GM23338 (cell line): ENCODE results near the gene CPNE4. TPM values are rescaled to one million over a fixed set of nuclear protein-coding genes. Genes with fewer than 3 reads are reported as not detected.

Source experiments
- ATAC-seq: fragments of 200-7000 bp; cut with Tn5 transposase; 3 replicates; pipeline ENCODE4 v1.9.1; 2020
- DNase-seq: peaks from one replicate; pipeline ENCODE4 v3.0.0-alpha.2; 2015; ENCODE audit warnings: low spot score
- H2AFZ ChIP-seq: fragments of 200-600 bp; sonication (generic); 2 replicates; pipeline ENCODE4 v1.8.0; 2016; ENCODE audit warnings: antibody characterized with exemption, mild to moderate bottlenecking, moderate library complexity
- H3F3A ChIP-seq: fragments of 200-600 bp; sonication (generic); replicated peaks from 2 replicates; pipeline ENCODE4 v1.8.0; 2017; ENCODE audit warnings: antibody characterized with exemption, mixed run types, low read depth
- H3K27ac ChIP-seq: fragments of 200-600 bp; sonication (generic); 2 replicates; pipeline ENCODE4 v1.6.1; 2016; ENCODE audit warnings: low read depth
- H3K27me3 ChIP-seq: fragments of 200-600 bp; sonication (generic); 2 replicates; pipeline ENCODE4 v1.8.0; 2016; ENCODE audit warnings: mild to moderate bottlenecking, mixed run types, moderate library complexity; ENCODE audit not compliant: insufficient read depth
- H3K36me3 ChIP-seq: fragments of 200-600 bp; sonication (generic); 2 replicates; pipeline ENCODE4 v1.8.0; 2016; ENCODE audit warnings: mild to moderate bottlenecking; ENCODE audit not compliant: insufficient read depth
- H3K4me1 ChIP-seq: fragments of 200-600 bp; sonication (generic); 2 replicates; pipeline ENCODE4 v1.8.0; 2016; ENCODE audit warnings: mild to moderate bottlenecking, moderate library complexity; ENCODE audit not compliant: insufficient read depth
- H3K4me2 ChIP-seq: fragments of 200-600 bp; sonication (generic); 2 replicates; pipeline ENCODE4 v1.7.1; 2017; ENCODE audit warnings: mixed run types
- H3K4me3 ChIP-seq: fragments of 200-600 bp; sonication (generic); 2 replicates; pipeline ENCODE4 v1.6.1; 2016; ENCODE audit warnings: mixed run types
- H3K79me2 ChIP-seq: fragments of 200-600 bp; sonication (generic); replicated peaks from 2 replicates; pipeline ENCODE4 v1.8.0; 2017; ENCODE audit warnings: mild to moderate bottlenecking; ENCODE audit not compliant: insufficient read depth
- H3K9me2 ChIP-seq: fragments of 200-600 bp; sonication (generic); 2 replicates; pipeline ENCODE4 v1.8.0; 2017; ENCODE audit not compliant: insufficient read depth
- H4K20me1 ChIP-seq: fragments of 200-600 bp; sonication (generic); replicated peaks from 2 replicates; pipeline ENCODE4 v1.8.0; 2017; ENCODE audit warnings: mild to moderate bottlenecking; ENCODE audit not compliant: insufficient read depth
- H3K27ac Mint-ChIP-seq: 2 replicates; pipeline ENCODE4 v1.8.0; 2020; ENCODE audit warnings: inconsistent platforms, mild to moderate bottlenecking, moderate library complexity, mixed read lengths
- H3K27me3 Mint-ChIP-seq: 3 replicates; pipeline ENCODE4 v1.8.0; 2022; ENCODE audit warnings: low read depth, mild to moderate bottlenecking, moderate library complexity, mixed read lengths, inconsistent platforms; ENCODE audit not compliant: insufficient read depth, poor library complexity
- H3K36me3 Mint-ChIP-seq: 3 replicates; pipeline ENCODE4 v1.8.0; 2021; ENCODE audit warnings: low read depth, mild to moderate bottlenecking, inconsistent platforms, moderate library complexity, mixed read lengths
- H3K4me1 Mint-ChIP-seq: 3 replicates; pipeline ENCODE4 v1.8.0; 2020; ENCODE audit warnings: mild to moderate bottlenecking, inconsistent platforms, mixed read lengths
- H3K4me3 Mint-ChIP-seq: 3 replicates; pipeline ENCODE4 v1.8.0; 2021; ENCODE audit warnings: moderate library complexity, mild to moderate bottlenecking, inconsistent platforms, mixed read lengths
- H3K9me3 Mint-ChIP-seq: 3 replicates; pipeline ENCODE4 v1.8.0; 2020; ENCODE audit warnings: moderate library complexity, mild to moderate bottlenecking, inconsistent platforms, mixed read lengths
- CREB1 ChIP-seq: fragments of 250-450 bp; sonication (Bioruptor Pico); IDR thresholded peaks from 2 replicates; pipeline ENCODE4 v1.5.0; 2020; ENCODE audit warnings: low read depth, mild to moderate bottlenecking, moderate library complexity
- CTCF ChIP-seq, 2 experiments: fragments of 200-600 bp in 1 of 2; sonication (generic) in 1 of 2; conservative IDR thresholded peaks; 2 replicates each; pipeline versions ENCODE4 v1.5.1 to v1.6.1; 2016 to 2017; ENCODE audit warnings: antibody characterized with exemption in 2 of 2, low read depth in 2 of 2, mild to moderate bottlenecking in 2 of 2, moderate library complexity in 1 of 2
- ETS1 ChIP-seq: IDR thresholded peaks from 2 replicates; pipeline ENCODE4 v1.6.1; 2016; ENCODE audit warnings: antibody characterized with exemption
- EZH2phosphoT487 ChIP-seq: fragments of 200-600 bp; sonication (generic); IDR thresholded peaks from one replicate; pipeline ENCODE4 v1.8.1; 2018; ENCODE audit warnings: antibody characterized with exemption; ENCODE audit not compliant: unreplicated experiment
- JUNB ChIP-seq: IDR thresholded peaks from one replicate; pipeline ENCODE4 v1.6.1; 2016; ENCODE audit warnings: antibody characterized with exemption; ENCODE audit not compliant: unreplicated experiment
- POLR2AphosphoS5 ChIP-seq: IDR thresholded peaks from 2 replicates; pipeline ENCODE4 v1.6.1; 2016; ENCODE audit warnings: antibody characterized with exemption, low read depth
- REST ChIP-seq: IDR thresholded peaks from one replicate; pipeline ENCODE4 v1.6.1; 2018; ENCODE audit warnings: antibody characterized with exemption; ENCODE audit not compliant: unreplicated experiment
- ZNF114 ChIP-seq: fragments of 250-450 bp; sonication (Bioruptor Pico); IDR thresholded peaks from 2 replicates; pipeline ENCODE4 v1.5.0; 2020; ENCODE audit warnings: mild to moderate bottlenecking, moderate library complexity
- ZNF331 ChIP-seq: fragments of 250-450 bp; sonication (Bioruptor Pico); IDR thresholded peaks from 2 replicates; pipeline ENCODE4 v1.5.0; 2020; ENCODE audit warnings: low read depth, mild to moderate bottlenecking, moderate library complexity
- ZNF462 ChIP-seq: fragments of 250-450 bp; sonication (Bioruptor Pico); IDR thresholded peaks from 2 replicates; pipeline ENCODE4 v1.5.0; 2020; ENCODE audit warnings: mild to moderate bottlenecking, moderate library complexity
- polyA plus RNA-seq: library from polyadenylated mRNA; unstranded; fragments of >200 nt; fragmentation: Nextera tagmentation; extraction: Ambion mirVana; gene quantifications from 2 replicates; pipeline ENCODE4 v1.2.1, GENCODE V29; 2016
- total RNA-seq: library from RNA; depleted of rRNA; stranded (reverse); fragments of >200 nt; shearing (Covaris generic); gene quantifications from 2 replicates; pipeline ENCODE4 v1.2.3, GENCODE V29; 2014

CPNE4 gene
- total and polyA plus RNA-seq, 2 experiments from 2014 or later, result 2.0 to 6.5 TPM

- ATAC-seq, result no peak
- H3K36me3 ChIP-seq, result no peaks in the 10 kb centered on the region
Measured at GRCh38 chr3:131880948-131881347, 153.9 kb downstream of the CPNE4 start.

More at GRCh38 chr3:131880948-131881347, 153.9 kb downstream of the CPNE4 start:
- no peaks in the 10 kb centered on the region for H3K9me3 Mint-ChIP-seq
- Histone ChIP-seq H3K4me2 (no peak overlapping the region), H3K79me2 (no peaks in the 10 kb centered on the region), H3K27ac (no peak overlapping the region), H4K20me1 (no peaks in the 10 kb centered on the region), H3K27me3 (no peaks in the 10 kb centered on the region), H2AFZ (no peak overlapping the region), H3F3A (no peaks in the 10 kb centered on the region), H3K9me2 (no peaks in the 10 kb centered on the region), H3K4me1 (no peaks in the 10 kb centered on the region), H3K4me3 (no peak overlapping the region)
- H3K27ac Mint-ChIP-seq, result no peak overlapping the region
- TF ChIP-seq CREB1 (CRISPR knock-in tag), result no peak
- no peak for TF ChIP-seq CTCF (conservative IDR thresholded peaks at IDR 0.05; ENCODE audit: low read depth in 2 of 2)
- TF ChIP-seq JUNB, result no peak
- TF ChIP-seq REST, result no peak
- TF ChIP-seq ZNF331 (CRISPR knock-in tag), result no peak
- no peak for TF ChIP-seq ETS1
- TF ChIP-seq ZNF114, result no peak
- TF ChIP-seq EZH2phosphoT487, result no peak
- no peak for TF ChIP-seq POLR2AphosphoS5
- no peak for TF ChIP-seq ZNF462
- DNase-seq, result no peak
- H3K36me3 Mint-ChIP-seq, result no peaks in the 10 kb centered on the region
- peaks cover 2% of the 10 kb centered on the region for H3K27me3 Mint-ChIP-seq
- no peak overlapping the region for H3K4me3 Mint-ChIP-seq
- H3K4me1 Mint-ChIP-seq, result no peaks in the 10 kb centered on the region
